WTC11 (cell line): ENCODE data around the gene NAGA. TPM values are rescaled to one million over a fixed set of nuclear protein-coding genes. Genes with fewer than 3 reads are reported as not detected.

Source experiments
- ATAC-seq: fragments of 200-7000 bp; cut with Tn5 transposase; 2 replicates; pipeline ENCODE4 v1.10.0; 2021; ENCODE audit warnings: mild to moderate bottlenecking, moderate library complexity
- CTCF ChIA-PET: fragments of 300-600 bp; sonication (Branson Sonifier 250); formaldehyde crosslinking; loops from one replicate; lab custom pipeline; 2021; ENCODE audit warnings: antibody characterized with exemption; lab: Charles Lee
- POLR2A ChIA-PET: fragments of 350-600 bp; sonication (Branson Sonifier 250); formaldehyde crosslinking; loops from one replicate; lab custom pipeline; 2021; ENCODE audit warnings: antibody characterized with exemption; lab: Charles Lee
- DNase-seq: peaks from one replicate; pipeline ENCODE4 v3.0.0; 2021; ENCODE audit warnings: low spot score
- H3K27ac Mint-ChIP-seq: 2 replicates; pipeline ENCODE4 v1.8.0; 2021; ENCODE audit warnings: mixed read lengths
- H3K27me3 Mint-ChIP-seq: 2 replicates; pipeline ENCODE4 v1.8.0; 2021; ENCODE audit warnings: low read depth, mild to moderate bottlenecking, moderate library complexity, mixed read lengths
- H3K36me3 Mint-ChIP-seq: 2 replicates; pipeline ENCODE4 v1.8.0; 2021; ENCODE audit warnings: mixed read lengths
- H3K4me1 Mint-ChIP-seq: 2 replicates; pipeline ENCODE4 v1.8.0; 2022; ENCODE audit warnings: mixed read lengths
- H3K4me3 Mint-ChIP-seq: 2 replicates; pipeline ENCODE4 v1.8.0; 2021; ENCODE audit warnings: mild to moderate bottlenecking, moderate library complexity, mixed read lengths
- H3K9me3 Mint-ChIP-seq: 2 replicates; pipeline ENCODE4 v1.8.0; 2021; ENCODE audit warnings: mixed read lengths
- JAZF1 ChIP-seq: fragments of 250-450 bp; sonication (Bioruptor Pico); IDR thresholded peaks from 2 replicates; pipeline ENCODE4 v1.9.0; 2021; ENCODE audit warnings: moderate library complexity, mild to moderate bottlenecking, inconsistent platforms
- SMAD3 ChIP-seq: sonication (generic); formaldehyde crosslinking; IDR thresholded peaks from 2 replicates; pipeline ENCODE4 v1.8.0; 2022; ENCODE audit warnings: missing genetic modification reagents, mild to moderate bottlenecking, borderline replicate concordance
- total RNA-seq: library from RNA; stranded (reverse); gene quantifications from 3 replicates; pipeline ENCODE4 v1.2.3, GENCODE V29; 2021

NAGA gene
- total RNA-seq, 1 experiment from 2014 or later = 19.4 TPM

GRCh38 chr22:42010778-42011177 lies 59.8 kb downstream of the NAGA start:
- no peak for TF ChIP-seq JAZF1 (CRISPR knock-in tag)
- no peak for TF ChIP-seq SMAD3 (CRISPR knock-in tag)
- H3K4me3 Mint-ChIP-seq = no peak overlapping the region
- DNase-seq = no peak
- H3K27me3 Mint-ChIP-seq = peaks cover 53% of the 10 kb centered on the region
- no peak for ATAC-seq
- peaks cover 24% of the 10 kb centered on the region for H3K9me3 Mint-ChIP-seq
- H3K4me1 Mint-ChIP-seq = no peaks in the 10 kb centered on the region
- peaks cover 9% of the 10 kb centered on the region for H3K36me3 Mint-ChIP-seq
- no peak overlapping the region for H3K27ac Mint-ChIP-seq
- CTCF ChIA-PET = no interaction called here
- POLR2A ChIA-PET = no interaction called here

Other genes starting within 250 kb of the NAGA start
- 151 to 173 TPM (median 171 TPM) in 3 replicates for gene SREBF2, start 237.7 kb downstream of the NAGA start, total RNA-seq
- 2.1 to 2.4 TPM (median 2.2 TPM) in 3 replicates for gene SHISA8, start 155.7 kb downstream of the NAGA start, total RNA-seq
- 2.8 to 3.6 TPM (median 2.8 TPM) in 3 replicates for gene TNFRSF13C, start 144.0 kb downstream of the NAGA start, total RNA-seq
- 40.3 to 43.7 TPM (median 41.7 TPM) in 3 replicates for gene CENPM, start 123.7 kb downstream of the NAGA start, total RNA-seq
- 19.5 to 25.3 TPM (median 24.0 TPM) in 3 replicates for gene SEPTIN3, start 101.4 kb downstream of the NAGA start, total RNA-seq
- gene WBP2NL, start 72.0 kb downstream of the NAGA start, total RNA-seq = not detected in 3 replicates
- gene PHETA2, start 3.4 kb upstream of the NAGA start, total RNA-seq = 5.7 to 7.1 TPM (median 6.3 TPM) in 3 replicates
- gene SMDT1, start 8.9 kb upstream of the NAGA start, total RNA-seq = 39.9 to 50.6 TPM (median 49.6 TPM) in 3 replicates
- gene NDUFA6, start 20.0 kb upstream of the NAGA start, total RNA-seq = 84.6 to 90.8 TPM (median 85.9 TPM) in 3 replicates
- gene CYP2D6, start 60.0 kb upstream of the NAGA start, total RNA-seq = 1.4 to 1.7 TPM (median 1.6 TPM) in 3 replicates
- gene TCF20, start 199.8 kb upstream of the NAGA start, total RNA-seq = 68.6 to 77.0 TPM (median 74.3 TPM) in 3 replicates